Vagina (tissue), 2 donors: Measurements from ENCODE around the gene SPDYC. TPM values are rescaled to one million over a fixed set of nuclear protein-coding genes. Genes with fewer than 3 reads are reported as not detected.

ENCODE experiments used
- DNase-seq, 2 donors: peaks; one replicate each; pipeline ENCODE4 v3.0.0-alpha.2; 2017; ENCODE audit errors: extremely low spot score in 2 of 2
- H3K27ac ChIP-seq: fragments of 200-600 bp; sonication (generic); one replicate; pipeline ENCODE4 v1.5.1; 2019
- H3K27me3 ChIP-seq: fragments of 200-600 bp; sonication (generic); one replicate; pipeline ENCODE4 v1.5.1; 2019
- H3K36me3 ChIP-seq, 2 donors: fragments of 200-600 bp; sonication (generic); one replicate each; pipeline ENCODE4 v1.5.1; 2017 to 2019
- H3K4me1 ChIP-seq: fragments of 200-600 bp; sonication (generic); one replicate; pipeline ENCODE4 v1.5.1; 2019
- H3K4me3 ChIP-seq, 2 donors: fragments of 200-600 bp; sonication (generic); 1 replicate in 1 of 2; 2 replicates in 1 of 2; pipeline ENCODE4 v1.5.1; 2016 to 2019
- H3K9me3 ChIP-seq: fragments of 200-600 bp; sonication (generic); one replicate; pipeline ENCODE4 v1.5.1; 2019
- POLR2A ChIP-seq, 2 donors: fragments of 450-650 bp; IDR thresholded peaks; one replicate each; pipeline ENCODE4 v1.6.1; 2017; ENCODE audit warnings: antibody characterized with exemption in 2 of 2, mild to moderate bottlenecking in 2 of 2, moderate library complexity in 2 of 2
- POLR2AphosphoS5 ChIP-seq, 2 donors: sonication (generic); formaldehyde crosslinking; IDR thresholded peaks; one replicate each; pipeline ENCODE4 v1.9.0; 2017; ENCODE audit warnings: antibody characterized with exemption in 2 of 2, mild to moderate bottlenecking in 2 of 2, low read depth in 1 of 2; ENCODE audit not compliant: insufficient read depth in 1 of 2
- intact Hi-C: fragments of 100-400 bp; cut with DNase I; formaldehyde crosslinking; loops from one replicate; pipeline ENCODE4 v1.15.1; 2023
- total RNA-seq: library from RNA; depleted of rRNA; stranded (reverse); fragments of >200 nt; gene quantifications from one replicate; pipeline ENCODE4 v1.2.3, GENCODE V29; 2016
- TF ChIP-seq, protein P1 (sequence below), 3 experiments: fragments of 450-650 bp in 2 of 3; fragments of 200-600 bp in 1 of 3; sonication (generic) in 1 of 3; IDR thresholded peaks; one replicate each; pipeline ENCODE4 v1.5.1; 2017 to 2019; ENCODE audit warnings: antibody characterized with exemption in 3 of 3, mild to moderate bottlenecking in 2 of 3, moderate library complexity in 2 of 3

The SPDYC gene
- total RNA-seq, 1 donor from 2014 or later: not detected

DNA sequence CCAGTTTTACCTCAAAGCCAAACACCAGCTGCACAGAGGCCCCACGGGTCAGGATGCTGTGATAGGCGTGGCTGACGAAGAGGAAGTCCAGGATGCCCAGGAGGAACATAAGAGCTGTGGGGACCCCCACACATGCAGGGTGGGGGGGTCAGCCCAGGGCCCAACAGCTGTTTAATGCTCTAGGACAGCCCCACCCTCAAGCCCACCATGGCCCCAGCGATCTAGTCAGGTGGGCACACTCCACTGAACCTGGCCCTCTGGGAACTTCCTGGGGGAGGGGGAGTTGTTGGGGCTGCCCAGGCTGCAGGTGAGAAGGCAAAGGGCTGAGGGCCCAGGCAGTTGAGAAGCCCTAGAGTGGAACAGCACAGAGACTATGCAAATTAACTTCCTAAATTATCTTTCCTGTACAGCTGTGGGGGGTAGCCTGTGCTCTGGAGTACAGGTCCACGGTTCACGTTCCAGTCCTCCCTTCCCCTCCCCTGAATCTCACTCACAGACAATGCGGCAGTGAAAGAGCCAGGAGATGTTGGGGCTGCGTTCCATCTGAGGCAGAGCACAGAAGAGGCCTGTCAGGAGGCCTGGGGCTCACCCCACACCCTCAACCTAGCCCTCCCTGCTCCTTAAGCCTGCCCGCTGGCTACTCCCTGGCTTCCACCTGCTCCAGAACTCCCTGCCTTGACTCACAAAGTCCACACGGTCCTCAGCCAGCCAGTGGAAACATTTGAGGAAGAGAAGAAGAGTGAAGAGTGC is 37.6 kb upstream of the SPDYC start:
- no peaks in the 10 kb centered on the region for H3K27me3 ChIP-seq
- H3K36me3 ChIP-seq: peaks cover 0 to 51% of the 10 kb centered on the region in 2 donors
- peak in 1 of 2 donors; percentile 81 for DNase-seq
- TF ChIP-seq POLR2AphosphoS5 (IDR thresholded peaks at IDR 0.05; ENCODE audit: insufficient read depth in 1 of 2, low read depth in 1 of 2) (no peak), POLR2A (IDR thresholded peaks at IDR 0.05) (no peak)
- TF ChIP-seq, protein P1, sequence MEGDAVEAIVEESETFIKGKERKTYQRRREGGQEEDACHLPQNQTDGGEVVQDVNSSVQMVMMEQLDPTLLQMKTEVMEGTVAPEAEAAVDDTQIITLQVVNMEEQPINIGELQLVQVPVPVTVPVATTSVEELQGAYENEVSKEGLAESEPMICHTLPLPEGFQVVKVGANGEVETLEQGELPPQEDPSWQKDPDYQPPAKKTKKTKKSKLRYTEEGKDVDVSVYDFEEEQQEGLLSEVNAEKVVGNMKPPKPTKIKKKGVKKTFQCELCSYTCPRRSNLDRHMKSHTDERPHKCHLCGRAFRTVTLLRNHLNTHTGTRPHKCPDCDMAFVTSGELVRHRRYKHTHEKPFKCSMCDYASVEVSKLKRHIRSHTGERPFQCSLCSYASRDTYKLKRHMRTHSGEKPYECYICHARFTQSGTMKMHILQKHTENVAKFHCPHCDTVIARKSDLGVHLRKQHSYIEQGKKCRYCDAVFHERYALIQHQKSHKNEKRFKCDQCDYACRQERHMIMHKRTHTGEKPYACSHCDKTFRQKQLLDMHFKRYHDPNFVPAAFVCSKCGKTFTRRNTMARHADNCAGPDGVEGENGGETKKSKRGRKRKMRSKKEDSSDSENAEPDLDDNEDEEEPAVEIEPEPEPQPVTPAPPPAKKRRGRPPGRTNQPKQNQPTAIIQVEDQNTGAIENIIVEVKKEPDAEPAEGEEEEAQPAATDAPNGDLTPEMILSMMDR (IDR thresholded peaks at IDR 0.05): no peak
- H3K27ac ChIP-seq: no peak overlapping the region
- H3K9me3 ChIP-seq: no peaks in the 10 kb centered on the region
- peaks cover 30% of the 10 kb centered on the region for H3K4me1 ChIP-seq
- no peak overlapping the region for H3K4me3 ChIP-seq
- intact Hi-C loops: no loop called here

DNA sequence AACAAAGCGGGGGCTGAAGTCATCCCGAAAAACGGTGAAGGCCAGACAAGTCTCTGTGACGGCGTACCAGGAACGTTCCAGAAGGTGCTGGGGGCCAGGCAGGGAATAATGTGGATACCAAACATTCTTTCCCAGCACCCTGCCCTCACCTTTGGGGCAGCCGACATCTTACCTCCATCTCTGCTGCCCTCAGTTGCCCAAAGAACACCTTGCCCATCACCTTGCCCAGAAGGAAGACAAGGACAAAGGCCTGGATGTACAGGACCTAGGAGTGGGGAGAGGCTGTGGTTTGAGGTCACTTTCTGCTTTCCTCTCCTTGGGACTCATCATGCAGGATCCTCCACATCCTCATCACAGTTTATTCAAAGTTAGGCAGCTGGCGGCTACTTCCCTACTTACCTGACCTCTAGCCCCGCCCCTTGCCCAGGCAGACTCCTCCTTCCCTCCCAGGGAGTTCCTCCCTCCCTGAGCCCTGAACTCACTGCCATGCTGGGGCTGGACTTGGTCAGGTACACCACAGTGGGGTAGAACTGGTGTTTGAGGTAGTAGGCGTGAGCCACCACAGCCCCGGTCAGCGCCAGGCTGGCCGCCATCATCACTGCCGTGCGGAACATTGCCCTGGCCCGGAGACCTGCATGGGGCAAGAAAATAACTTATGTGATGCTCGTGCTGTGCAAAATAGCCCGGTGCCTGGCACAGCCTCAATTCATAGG is 36.9 kb upstream of the SPDYC start:
- Histone ChIP-seq H3K4me3 (peak overlapping the region; percentile 87 to 89), H3K27me3 (no peaks in the 10 kb centered on the region), H3K36me3 (peaks cover 0 to 44% of the 10 kb centered on the region in 2 donors), H3K4me1 (peaks cover 30% of the 10 kb centered on the region), H3K9me3 (no peaks in the 10 kb centered on the region), H3K27ac (peak overlapping the region; percentile 94)
- intact Hi-C loops: no loop called here
- no peak for DNase-seq
- TF ChIP-seq, protein P1 (IDR thresholded peaks at IDR 0.05): no peak
- TF ChIP-seq POLR2A (IDR thresholded peaks at IDR 0.05) (no peak), POLR2AphosphoS5 (IDR thresholded peaks at IDR 0.05; ENCODE audit: insufficient read depth in 1 of 2, low read depth in 1 of 2) (no peak)

DNA sequence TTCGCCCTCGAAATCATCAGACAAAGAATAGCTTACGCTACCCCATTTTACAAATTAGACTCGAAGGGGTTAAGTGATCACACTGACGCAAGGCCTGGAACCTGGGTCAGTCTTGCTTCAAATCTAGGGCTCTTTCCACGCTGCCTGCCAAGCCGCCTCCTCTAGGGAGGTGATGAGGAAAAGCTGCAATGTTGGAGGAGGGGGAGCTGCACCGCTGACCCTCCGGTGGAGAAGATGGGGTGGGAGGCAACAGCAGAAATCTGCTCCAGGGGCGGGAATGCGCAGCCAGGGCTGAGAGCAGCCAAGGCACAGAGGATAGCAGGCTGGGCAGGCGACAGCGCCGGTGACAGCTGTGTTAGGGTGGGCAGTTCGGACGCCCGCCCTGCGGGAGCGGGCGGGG is 36.3 kb upstream of the SPDYC start:
- Histone ChIP-seq H3K4me1 (peaks cover 30% of the 10 kb centered on the region), H3K27me3 (no peaks in the 10 kb centered on the region), H3K4me3 (peak overlapping the region; percentile 87 to 89), H3K27ac (peak overlapping the region; percentile 94), H3K36me3 (peaks cover 0 to 38% of the 10 kb centered on the region in 2 donors), H3K9me3 (no peaks in the 10 kb centered on the region)
- no peak for DNase-seq
- no peak for TF ChIP-seq POLR2A (IDR thresholded peaks at IDR 0.05)
- TF ChIP-seq, protein P1 (IDR thresholded peaks at IDR 0.05): no peak
- no peak for TF ChIP-seq POLR2AphosphoS5 (IDR thresholded peaks at IDR 0.05; ENCODE audit: insufficient read depth in 1 of 2, low read depth in 1 of 2)
- intact Hi-C loops: loop anchor here (2.0 kb wide), 1 partner anchor 47 kb away; the partner anchor contains the start of gene CAPN1

DNA sequence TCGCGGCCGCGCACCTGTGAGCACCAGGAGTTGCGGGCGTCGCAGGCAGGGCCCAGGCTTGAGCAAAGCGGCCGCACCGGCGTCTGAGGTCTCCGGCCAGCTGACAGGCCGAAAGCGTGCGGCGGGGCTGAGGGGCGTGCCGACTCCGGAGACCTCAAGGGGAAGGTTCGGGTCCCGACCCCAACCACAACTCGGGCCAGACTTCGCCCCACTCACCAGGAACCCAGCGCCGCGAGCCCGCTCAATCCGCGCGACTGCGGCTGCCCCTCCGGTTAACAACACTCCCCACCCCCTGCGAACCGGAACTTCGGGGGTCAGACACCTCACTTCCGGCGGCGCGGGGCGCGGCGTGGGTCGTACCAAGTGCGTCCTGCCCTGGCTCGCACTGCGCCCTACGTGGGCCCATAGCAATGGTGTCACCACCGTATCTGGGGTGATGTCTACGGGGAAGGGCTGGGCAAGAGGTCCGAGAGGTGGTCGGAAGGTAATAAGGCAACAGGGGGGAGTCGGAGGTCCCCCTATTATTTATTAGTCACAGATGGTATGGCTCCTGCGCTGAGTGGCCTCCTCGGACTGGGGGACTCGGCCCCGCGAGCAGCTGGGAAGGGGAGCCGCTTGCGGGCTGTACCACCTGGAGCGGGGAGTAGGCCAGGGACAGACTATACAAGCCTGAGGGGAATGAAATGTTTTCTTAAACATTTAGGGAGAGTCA is 35.6 kb upstream of the SPDYC start, which contains the start of gene SYVN1:
Gene SYVN1, minus strand, starts transcription at position 280 of the 712 bp plus-strand sequence. CDS start 918 bp downstream, outside the sequence.
- Histone ChIP-seq H3K4me1 (peaks cover 30% of the 10 kb centered on the region), H3K27ac (peak within 1 kb of the TSS; percentile 94), H3K9me3 (no peaks in the 10 kb centered on the region), H3K4me3 (peak within 1 kb of the TSS; percentile 87 to 89), H3K36me3 (peaks cover 0 to 31% of the 10 kb centered on the region in 2 donors), H3K27me3 (no peaks in the 10 kb centered on the region)
- intact Hi-C loops: loop anchor here (2.0 kb wide), 1 partner anchor 46 kb away; the partner anchor contains the start of gene CAPN1
- DNase-seq: peak in 1 of 2 donors; percentile 93
- TF ChIP-seq POLR2A (IDR thresholded peaks at IDR 0.05) (peak in 1 of 2 donors; percentile 90), POLR2AphosphoS5 (IDR thresholded peaks at IDR 0.05; ENCODE audit: insufficient read depth in 1 of 2, low read depth in 1 of 2) (peak; percentile 64 to 100)
- TF ChIP-seq, protein P1 (IDR thresholded peaks at IDR 0.05): peak in 1 of 3 experiments; percentile 6
